B cell (primary cell): ENCODE measurements around the gene MCHR1.

ENCODE experiments used
- CTCF ChIP-seq: fragments of 200-600 bp; IDR thresholded peaks from one replicate; pipeline ENCODE4 v1.8.0; 2022; ENCODE audit warnings: antibody characterized with exemption, mild to moderate bottlenecking
- EZH2 ChIP-seq: IDR thresholded peaks from 2 replicates; pipeline ENCODE4 v1.6.1; 2012; ENCODE audit warnings: borderline replicate concordance, low read depth, mild to moderate bottlenecking, moderate library complexity, low read length; ENCODE audit not compliant: insufficient read depth, poor library complexity, severe bottlenecking

- TF ChIP-seq EZH2 (no peak), CTCF (no peak)
Observed at GRCh38 chr22:40720538-40721256, 41.4 kb downstream of the MCHR1 start.
